GM23338 (cell line): ENCODE data around the gene MCM7.

ENCODE experiments used
- CREB1 ChIP-seq: fragments of 250-450 bp; sonication (Bioruptor Pico); IDR thresholded peaks from 2 replicates; pipeline ENCODE4 v1.5.0; 2020; ENCODE audit warnings: low read depth, mild to moderate bottlenecking, moderate library complexity
- EZH2 ChIP-seq: fragments of 200-600 bp; sonication (generic); IDR thresholded peaks from one replicate; pipeline ENCODE4 v1.8.0; 2017; ENCODE audit warnings: antibody characterized with exemption, mild to moderate bottlenecking, low read depth; ENCODE audit not compliant: unreplicated experiment
- EZH2phosphoT487 ChIP-seq: fragments of 200-600 bp; sonication (generic); IDR thresholded peaks from one replicate; pipeline ENCODE4 v1.8.1; 2018; ENCODE audit warnings: antibody characterized with exemption; ENCODE audit not compliant: unreplicated experiment
- JUNB ChIP-seq: IDR thresholded peaks from one replicate; pipeline ENCODE4 v1.6.1; 2016; ENCODE audit warnings: antibody characterized with exemption; ENCODE audit not compliant: unreplicated experiment
- NANOG ChIP-seq: IDR thresholded peaks from 2 replicates; pipeline ENCODE4 v1.6.1; 2016; ENCODE audit warnings: antibody characterized with exemption, borderline replicate concordance
- POLR2AphosphoS5 ChIP-seq: IDR thresholded peaks from 2 replicates; pipeline ENCODE4 v1.6.1; 2016; ENCODE audit warnings: antibody characterized with exemption, low read depth
- STAT1 ChIP-seq: IDR thresholded peaks from one replicate; pipeline ENCODE4 v1.6.1; 2016; ENCODE audit warnings: antibody characterized with exemption; ENCODE audit not compliant: unreplicated experiment
- ZNF114 ChIP-seq: fragments of 250-450 bp; sonication (Bioruptor Pico); IDR thresholded peaks from 2 replicates; pipeline ENCODE4 v1.5.0; 2020; ENCODE audit warnings: mild to moderate bottlenecking, moderate library complexity
- ZNF331 ChIP-seq: fragments of 250-450 bp; sonication (Bioruptor Pico); IDR thresholded peaks from 2 replicates; pipeline ENCODE4 v1.5.0; 2020; ENCODE audit warnings: low read depth, mild to moderate bottlenecking, moderate library complexity
- TF ChIP-seq, protein P1 (sequence below), 2 experiments: fragments of 200-600 bp in 1 of 2; sonication (generic) in 1 of 2; conservative IDR thresholded peaks; 2 replicates each; pipeline versions ENCODE4 v1.5.1 to v1.6.1; 2016 to 2017; ENCODE audit warnings: antibody characterized with exemption in 2 of 2, low read depth in 2 of 2, mild to moderate bottlenecking in 2 of 2, moderate library complexity in 1 of 2
- TF ChIP-seq, protein P2 (sequence below): IDR thresholded peaks from 2 replicates; pipeline ENCODE4 v1.6.1; 2016; ENCODE audit warnings: antibody characterized with exemption
- TF ChIP-seq, protein P3 (sequence below): IDR thresholded peaks from one replicate; pipeline ENCODE4 v1.6.1; 2018; ENCODE audit warnings: antibody characterized with exemption; ENCODE audit not compliant: unreplicated experiment
- TF ChIP-seq, protein P4 (sequence below): fragments of 250-450 bp; sonication (Bioruptor Pico); IDR thresholded peaks from 2 replicates; pipeline ENCODE4 v1.5.0; 2020; ENCODE audit warnings: mild to moderate bottlenecking, moderate library complexity

DNA sequence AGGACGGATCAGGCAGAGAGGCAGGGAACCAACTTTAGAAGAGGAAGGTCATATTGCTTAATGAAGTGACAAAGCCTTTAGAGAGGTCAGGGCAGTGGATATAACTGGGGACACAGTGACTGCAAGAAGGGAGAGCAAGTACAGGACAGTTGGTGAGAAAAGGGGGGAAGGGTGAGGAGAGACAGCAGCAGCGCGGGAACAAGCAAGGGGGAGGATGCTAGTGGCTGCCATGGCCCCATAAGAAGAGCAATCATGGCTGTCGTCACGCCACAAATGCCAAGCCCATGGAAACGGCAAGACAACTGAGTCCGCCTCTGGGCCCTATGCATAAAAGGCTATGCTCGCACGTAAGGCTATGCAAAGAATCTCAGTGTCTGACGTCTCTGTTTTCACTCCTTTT is 28.7 kb downstream of the MCM7 start:
- TF ChIP-seq, protein P1, sequence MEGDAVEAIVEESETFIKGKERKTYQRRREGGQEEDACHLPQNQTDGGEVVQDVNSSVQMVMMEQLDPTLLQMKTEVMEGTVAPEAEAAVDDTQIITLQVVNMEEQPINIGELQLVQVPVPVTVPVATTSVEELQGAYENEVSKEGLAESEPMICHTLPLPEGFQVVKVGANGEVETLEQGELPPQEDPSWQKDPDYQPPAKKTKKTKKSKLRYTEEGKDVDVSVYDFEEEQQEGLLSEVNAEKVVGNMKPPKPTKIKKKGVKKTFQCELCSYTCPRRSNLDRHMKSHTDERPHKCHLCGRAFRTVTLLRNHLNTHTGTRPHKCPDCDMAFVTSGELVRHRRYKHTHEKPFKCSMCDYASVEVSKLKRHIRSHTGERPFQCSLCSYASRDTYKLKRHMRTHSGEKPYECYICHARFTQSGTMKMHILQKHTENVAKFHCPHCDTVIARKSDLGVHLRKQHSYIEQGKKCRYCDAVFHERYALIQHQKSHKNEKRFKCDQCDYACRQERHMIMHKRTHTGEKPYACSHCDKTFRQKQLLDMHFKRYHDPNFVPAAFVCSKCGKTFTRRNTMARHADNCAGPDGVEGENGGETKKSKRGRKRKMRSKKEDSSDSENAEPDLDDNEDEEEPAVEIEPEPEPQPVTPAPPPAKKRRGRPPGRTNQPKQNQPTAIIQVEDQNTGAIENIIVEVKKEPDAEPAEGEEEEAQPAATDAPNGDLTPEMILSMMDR (conservative IDR thresholded peaks at IDR 0.05; ENCODE audit: low read depth in 2 of 2) = no peak
- TF ChIP-seq JUNB (no peak), POLR2AphosphoS5 (no peak), EZH2 (no peak), EZH2phosphoT487 (no peak), CREB1 (CRISPR knock-in tag) (no peak), STAT1 (no peak), ZNF114 (no peak), ZNF331 (no peak), NANOG (no peak)
- TF ChIP-seq, protein P2, sequence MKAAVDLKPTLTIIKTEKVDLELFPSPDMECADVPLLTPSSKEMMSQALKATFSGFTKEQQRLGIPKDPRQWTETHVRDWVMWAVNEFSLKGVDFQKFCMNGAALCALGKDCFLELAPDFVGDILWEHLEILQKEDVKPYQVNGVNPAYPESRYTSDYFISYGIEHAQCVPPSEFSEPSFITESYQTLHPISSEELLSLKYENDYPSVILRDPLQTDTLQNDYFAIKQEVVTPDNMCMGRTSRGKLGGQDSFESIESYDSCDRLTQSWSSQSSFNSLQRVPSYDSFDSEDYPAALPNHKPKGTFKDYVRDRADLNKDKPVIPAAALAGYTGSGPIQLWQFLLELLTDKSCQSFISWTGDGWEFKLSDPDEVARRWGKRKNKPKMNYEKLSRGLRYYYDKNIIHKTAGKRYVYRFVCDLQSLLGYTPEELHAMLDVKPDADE = no peak
- TF ChIP-seq, protein P3, sequence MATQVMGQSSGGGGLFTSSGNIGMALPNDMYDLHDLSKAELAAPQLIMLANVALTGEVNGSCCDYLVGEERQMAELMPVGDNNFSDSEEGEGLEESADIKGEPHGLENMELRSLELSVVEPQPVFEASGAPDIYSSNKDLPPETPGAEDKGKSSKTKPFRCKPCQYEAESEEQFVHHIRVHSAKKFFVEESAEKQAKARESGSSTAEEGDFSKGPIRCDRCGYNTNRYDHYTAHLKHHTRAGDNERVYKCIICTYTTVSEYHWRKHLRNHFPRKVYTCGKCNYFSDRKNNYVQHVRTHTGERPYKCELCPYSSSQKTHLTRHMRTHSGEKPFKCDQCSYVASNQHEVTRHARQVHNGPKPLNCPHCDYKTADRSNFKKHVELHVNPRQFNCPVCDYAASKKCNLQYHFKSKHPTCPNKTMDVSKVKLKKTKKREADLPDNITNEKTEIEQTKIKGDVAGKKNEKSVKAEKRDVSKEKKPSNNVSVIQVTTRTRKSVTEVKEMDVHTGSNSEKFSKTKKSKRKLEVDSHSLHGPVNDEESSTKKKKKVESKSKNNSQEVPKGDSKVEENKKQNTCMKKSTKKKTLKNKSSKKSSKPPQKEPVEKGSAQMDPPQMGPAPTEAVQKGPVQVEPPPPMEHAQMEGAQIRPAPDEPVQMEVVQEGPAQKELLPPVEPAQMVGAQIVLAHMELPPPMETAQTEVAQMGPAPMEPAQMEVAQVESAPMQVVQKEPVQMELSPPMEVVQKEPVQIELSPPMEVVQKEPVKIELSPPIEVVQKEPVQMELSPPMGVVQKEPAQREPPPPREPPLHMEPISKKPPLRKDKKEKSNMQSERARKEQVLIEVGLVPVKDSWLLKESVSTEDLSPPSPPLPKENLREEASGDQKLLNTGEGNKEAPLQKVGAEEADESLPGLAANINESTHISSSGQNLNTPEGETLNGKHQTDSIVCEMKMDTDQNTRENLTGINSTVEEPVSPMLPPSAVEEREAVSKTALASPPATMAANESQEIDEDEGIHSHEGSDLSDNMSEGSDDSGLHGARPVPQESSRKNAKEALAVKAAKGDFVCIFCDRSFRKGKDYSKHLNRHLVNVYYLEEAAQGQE = no peak
- TF ChIP-seq, protein P4, sequence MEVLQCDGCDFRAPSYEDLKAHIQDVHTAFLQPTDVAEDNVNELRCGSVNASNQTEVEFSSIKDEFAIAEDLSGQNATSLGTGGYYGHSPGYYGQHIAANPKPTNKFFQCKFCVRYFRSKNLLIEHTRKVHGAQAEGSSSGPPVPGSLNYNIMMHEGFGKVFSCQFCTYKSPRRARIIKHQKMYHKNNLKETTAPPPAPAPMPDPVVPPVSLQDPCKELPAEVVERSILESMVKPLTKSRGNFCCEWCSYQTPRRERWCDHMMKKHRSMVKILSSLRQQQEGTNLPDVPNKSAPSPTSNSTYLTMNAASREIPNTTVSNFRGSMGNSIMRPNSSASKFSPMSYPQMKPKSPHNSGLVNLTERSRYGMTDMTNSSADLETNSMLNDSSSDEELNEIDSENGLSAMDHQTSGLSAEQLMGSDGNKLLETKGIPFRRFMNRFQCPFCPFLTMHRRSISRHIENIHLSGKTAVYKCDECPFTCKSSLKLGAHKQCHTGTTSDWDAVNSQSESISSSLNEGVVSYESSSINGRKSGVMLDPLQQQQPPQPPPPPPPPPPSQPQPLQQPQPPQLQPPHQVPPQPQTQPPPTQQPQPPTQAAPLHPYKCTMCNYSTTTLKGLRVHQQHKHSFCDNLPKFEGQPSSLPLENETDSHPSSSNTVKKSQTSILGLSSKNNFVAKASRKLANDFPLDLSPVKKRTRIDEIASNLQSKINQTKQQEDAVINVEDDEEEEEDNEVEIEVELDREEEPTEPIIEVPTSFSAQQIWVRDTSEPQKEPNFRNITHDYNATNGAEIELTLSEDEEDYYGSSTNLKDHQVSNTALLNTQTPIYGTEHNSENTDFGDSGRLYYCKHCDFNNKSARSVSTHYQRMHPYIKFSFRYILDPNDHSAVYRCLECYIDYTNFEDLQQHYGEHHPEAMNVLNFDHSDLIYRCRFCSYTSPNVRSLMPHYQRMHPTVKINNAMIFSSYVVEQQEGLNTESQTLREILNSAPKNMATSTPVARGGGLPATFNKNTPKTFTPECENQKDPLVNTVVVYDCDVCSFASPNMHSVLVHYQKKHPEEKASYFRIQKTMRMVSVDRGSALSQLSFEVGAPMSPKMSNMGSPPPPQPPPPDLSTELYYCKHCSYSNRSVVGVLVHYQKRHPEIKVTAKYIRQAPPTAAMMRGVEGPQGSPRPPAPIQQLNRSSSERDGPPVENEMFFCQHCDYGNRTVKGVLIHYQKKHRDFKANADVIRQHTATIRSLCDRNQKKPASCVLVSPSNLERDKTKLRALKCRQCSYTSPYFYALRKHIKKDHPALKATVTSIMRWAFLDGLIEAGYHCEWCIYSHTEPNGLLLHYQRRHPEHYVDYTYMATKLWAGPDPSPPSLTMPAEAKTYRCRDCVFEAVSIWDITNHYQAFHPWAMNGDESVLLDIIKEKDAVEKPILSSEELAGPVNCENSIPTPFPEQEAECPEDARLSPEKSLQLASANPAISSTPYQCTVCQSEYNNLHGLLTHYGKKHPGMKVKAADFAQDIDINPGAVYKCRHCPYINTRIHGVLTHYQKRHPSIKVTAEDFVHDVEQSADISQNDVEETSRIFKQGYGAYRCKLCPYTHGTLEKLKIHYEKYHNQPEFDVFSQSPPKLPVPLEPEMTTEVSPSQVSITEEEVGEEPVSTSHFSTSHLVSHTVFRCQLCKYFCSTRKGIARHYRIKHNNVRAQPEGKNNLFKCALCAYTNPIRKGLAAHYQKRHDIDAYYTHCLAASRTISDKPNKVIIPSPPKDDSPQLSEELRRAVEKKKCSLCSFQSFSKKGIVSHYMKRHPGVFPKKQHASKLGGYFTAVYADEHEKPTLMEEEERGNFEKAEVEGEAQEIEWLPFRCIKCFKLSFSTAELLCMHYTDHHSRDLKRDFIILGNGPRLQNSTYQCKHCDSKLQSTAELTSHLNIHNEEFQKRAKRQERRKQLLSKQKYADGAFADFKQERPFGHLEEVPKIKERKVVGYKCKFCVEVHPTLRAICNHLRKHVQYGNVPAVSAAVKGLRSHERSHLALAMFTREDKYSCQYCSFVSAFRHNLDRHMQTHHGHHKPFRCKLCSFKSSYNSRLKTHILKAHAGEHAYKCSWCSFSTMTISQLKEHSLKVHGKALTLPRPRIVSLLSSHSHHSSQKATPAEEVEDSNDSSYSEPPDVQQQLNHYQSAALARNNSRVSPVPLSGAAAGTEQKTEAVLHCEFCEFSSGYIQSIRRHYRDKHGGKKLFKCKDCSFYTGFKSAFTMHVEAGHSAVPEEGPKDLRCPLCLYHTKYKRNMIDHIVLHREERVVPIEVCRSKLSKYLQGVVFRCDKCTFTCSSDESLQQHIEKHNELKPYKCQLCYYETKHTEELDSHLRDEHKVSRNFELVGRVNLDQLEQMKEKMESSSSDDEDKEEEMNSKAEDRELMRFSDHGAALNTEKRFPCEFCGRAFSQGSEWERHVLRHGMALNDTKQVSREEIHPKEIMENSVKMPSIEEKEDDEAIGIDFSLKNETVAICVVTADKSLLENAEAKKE (CRISPR knock-in tag) = no peak
